ENCODE measurements around the gene YPEL2. TPM values are rescaled to one million over a fixed set of nuclear protein-coding genes. Genes with fewer than 3 reads are reported as not detected.

Gene YPEL2
- total RNA-seq, 2 donors from 2014 or later = 12.8 to 40.3 TPM

GRCh38 chr17:59378675-59379074 lies 47.2 kb downstream of the YPEL2 start:
- H3K27me3 ChIP-seq (replicated peaks; ENCODE audit: insufficient read depth) = no peaks in the 10 kb centered on the region
- peaks cover 13% of the 10 kb centered on the region for H3K4me1 ChIP-seq (replicated peaks)
- intact Hi-C loops (cut with DNase I) = loop anchor here (5.0 kb wide), 1 partner anchor 49 kb away; no protein-coding TSS in a partner anchor
- no peaks in the 10 kb centered on the region for H3K36me3 ChIP-seq
- DNase-seq (ENCODE audit: low spot score) = no peak
- H3K9me3 ChIP-seq = no peaks in the 10 kb centered on the region
- peak overlapping the region in 1 of 2 donors; percentile 16 for H3K27ac ChIP-seq
- no peak for TF ChIP-seq POLR2A (IDR thresholded peaks at IDR 0.05)
- peak; percentile 26 for TF ChIP-seq POLR2AphosphoS5 (IDR thresholded peaks at IDR 0.05)
- TF ChIP-seq CTCF (IDR thresholded peaks at IDR 0.05) = no peak
- no peak overlapping the region for H3K4me3 ChIP-seq
- WGBS = 47% methylated on average over 4 of the region's 4 CpGs

GRCh38 chr17:59380474-59380873 lies 49.0 kb downstream of the YPEL2 start:
- DNase-seq (ENCODE audit: low spot score) = no peak
- Histone ChIP-seq H3K36me3 (no peaks in the 10 kb centered on the region), H3K4me1 (replicated peaks) (peaks cover 13% of the 10 kb centered on the region), H3K27ac (peak overlapping the region in 1 of 2 donors; percentile 63), H3K4me3 (no peak overlapping the region), H3K9me3 (no peaks in the 10 kb centered on the region), H3K27me3 (replicated peaks; ENCODE audit: insufficient read depth) (no peaks in the 10 kb centered on the region)
- 86% methylated on average over 3 of the region's 3 CpGs for WGBS
- intact Hi-C loops (cut with DNase I) = no loop called here
- TF ChIP-seq CTCF (IDR thresholded peaks at IDR 0.05) (no peak), POLR2AphosphoS5 (IDR thresholded peaks at IDR 0.05) (no peak), POLR2A (IDR thresholded peaks at IDR 0.05) (no peak)

- Histone ChIP-seq H3K4me1 (replicated peaks) (peaks cover 13% of the 10 kb centered on the region), H3K9me3 (no peaks in the 10 kb centered on the region), H3K36me3 (no peaks in the 10 kb centered on the region), H3K27me3 (replicated peaks; ENCODE audit: insufficient read depth) (no peaks in the 10 kb centered on the region), H3K27ac (peak overlapping the region; percentile 63 to 67), H3K4me3 (no peak overlapping the region)
- TF ChIP-seq POLR2A (IDR thresholded peaks at IDR 0.05) (no peak), CTCF (IDR thresholded peaks at IDR 0.05) (no peak), POLR2AphosphoS5 (IDR thresholded peaks at IDR 0.05) (peak; percentile 74)
- 40% methylated on average over 8 of the region's 8 CpGs for WGBS
- peak; percentile 67 for DNase-seq (ENCODE audit: low spot score)
- intact Hi-C loops (cut with DNase I) = no loop called here
These were observed 50.5 kb downstream of the YPEL2 start for GRCh38 chr17:59381716-59382570.

GRCh38 chr17:59383893-59384292 lies 52.4 kb downstream of the YPEL2 start:
- Histone ChIP-seq H3K9me3 (no peaks in the 10 kb centered on the region), H3K36me3 (no peaks in the 10 kb centered on the region), H3K4me1 (replicated peaks) (peaks cover 13% of the 10 kb centered on the region), H3K4me3 (no peak overlapping the region), H3K27ac (no peak overlapping the region), H3K27me3 (replicated peaks; ENCODE audit: insufficient read depth) (no peaks in the 10 kb centered on the region)
- no peak for DNase-seq (ENCODE audit: low spot score)
- 96% methylated on average over 4 of the region's 4 CpGs for WGBS
- TF ChIP-seq POLR2AphosphoS5 (IDR thresholded peaks at IDR 0.05) (no peak), CTCF (IDR thresholded peaks at IDR 0.05) (no peak), POLR2A (IDR thresholded peaks at IDR 0.05) (no peak)
- intact Hi-C loops (cut with DNase I) = no loop called here

All from prostate gland (tissue), 2 donors.